ENCODE measurements around the gene HES5. TPM values are rescaled to one million over a fixed set of nuclear protein-coding genes. Genes with fewer than 3 reads are reported as not detected.
"Not testable (repeated sequence)": the region's sequence is repeated elsewhere in the genome, so short reads cannot be mapped to it uniquely, and the experiment has no call there.

The HES5 gene
- polyA plus RNA-seq, 1 donor (not counting 4 experiments of a cell fraction or from before 2014, with no cell fraction given) = 0.33 TPM

DNA sequence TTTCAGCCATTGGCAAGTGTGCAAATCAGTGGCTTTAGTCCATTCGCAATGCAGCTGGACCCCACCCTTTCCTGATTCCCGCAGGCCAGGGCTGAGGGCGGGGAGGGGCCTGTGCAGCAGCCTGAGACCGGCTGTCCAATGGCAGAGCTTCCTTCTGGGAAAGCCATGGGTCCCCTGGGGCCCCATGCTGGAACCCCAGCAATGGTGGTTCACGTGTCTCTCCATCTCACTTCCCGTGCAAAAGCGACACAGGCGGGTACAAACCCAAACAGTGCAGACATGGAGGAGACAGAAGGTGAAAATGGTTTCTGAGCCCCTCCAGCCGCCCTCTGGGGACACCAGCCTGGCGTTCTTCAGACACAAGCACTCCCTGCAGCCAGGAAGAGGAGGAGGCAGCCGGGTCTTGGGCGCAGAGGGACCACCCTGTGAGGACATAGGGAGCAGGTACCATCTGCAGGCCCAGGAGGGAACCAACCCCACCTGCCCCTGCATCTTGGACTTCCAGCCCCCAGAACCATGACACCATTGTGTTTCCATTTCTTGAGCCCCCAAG, 20.3 kb upstream of the HES5 start:
- H3K4me1 ChIP-seq (ENCODE audit: control insufficient read depth, extremely low read depth, insufficient read depth, low read length) = peaks cover 28% of the 10 kb centered on the region
- dilution Hi-C loops (cut with MboI; ENCODE audit: extremely low pct_ligation_motif_present, low sequenced_read_pairs) = not testable (repeated sequence)

DNA sequence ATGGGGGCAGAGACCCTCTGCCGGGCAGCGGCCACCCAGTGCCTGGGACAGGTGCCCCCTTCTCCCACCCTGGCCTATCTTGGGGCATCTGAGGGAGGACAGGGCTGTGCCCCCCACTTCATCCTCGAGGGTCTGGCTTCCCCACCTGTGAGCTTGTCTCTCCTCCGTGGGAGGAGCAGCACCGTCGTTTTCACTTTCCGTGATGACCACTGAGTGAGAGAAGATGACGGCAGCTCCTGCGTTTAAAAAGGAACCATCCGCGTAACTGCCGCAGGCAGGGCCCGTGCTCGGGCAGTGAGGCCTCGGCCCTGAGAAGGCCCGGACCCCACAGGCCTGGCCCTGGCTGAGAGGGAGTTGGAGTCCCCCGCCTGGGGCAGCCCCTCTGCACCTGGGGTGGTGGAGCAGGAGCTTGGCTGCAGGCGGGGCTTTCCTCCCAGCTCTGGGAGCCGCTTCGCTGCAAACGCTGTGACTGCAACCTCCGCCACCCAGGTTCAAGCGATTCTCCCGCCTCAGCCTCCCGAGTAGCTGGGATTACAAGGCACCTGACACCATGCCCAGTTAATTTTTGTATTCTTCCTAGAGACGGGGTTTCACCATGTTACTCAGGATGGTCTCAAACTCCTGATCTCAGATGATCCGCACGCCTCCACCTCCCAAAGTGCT, 19.4 kb upstream of the HES5 start:
- H3K4me3 ChIP-seq (ENCODE audit: control insufficient read depth in 2 of 3, extremely low read depth in 1 of 3, insufficient read depth in 2 of 3, low read depth in 1 of 3, low read length in 3 of 3); H3K9ac ChIP-seq (ENCODE audit: control insufficient read depth, extremely low read depth, insufficient read depth, low read length); H2AFZ ChIP-seq (ENCODE audit: control insufficient read depth, low read length); FAIRE-seq; H3K27ac ChIP-seq (ENCODE audit: control insufficient read depth, insufficient read depth, low read length); H3K9me1 ChIP-seq (ENCODE audit: control insufficient read depth, extremely low read depth, insufficient read depth, low read length); dilution Hi-C loops (cut with MboI; ENCODE audit: extremely low pct_ligation_motif_present, low sequenced_read_pairs); H3K4me2 ChIP-seq (ENCODE audit: control insufficient read depth, extremely low read depth, insufficient read depth, low read depth, low read length); H3K36me3 ChIP-seq (ENCODE audit: control insufficient read depth in 2 of 2, extremely low read depth in 1 of 2, insufficient read depth in 2 of 2, low read length in 2 of 2); H4K20me1 ChIP-seq (ENCODE audit: control insufficient read depth, extremely low read depth, insufficient read depth, low read length); DNase-seq (ENCODE audit: low read depth, low spot score); H3K27me3 ChIP-seq (ENCODE audit: control insufficient read depth, extremely low read depth, insufficient read depth, low read length); H3K79me2 ChIP-seq (ENCODE audit: control insufficient read depth, insufficient read depth, low read length); H3K9me3 ChIP-seq (ENCODE audit: control insufficient read depth, low read depth, low read length): not testable (repeated sequence)
- peaks cover 30% of the 10 kb centered on the region for H3K4me1 ChIP-seq (ENCODE audit: control insufficient read depth, extremely low read depth, insufficient read depth, low read length)

More for the DNA sequence above, 20.3 kb upstream of the HES5 start:
- not testable (repeated sequence) for FAIRE-seq; H3K4me2 ChIP-seq (ENCODE audit: control insufficient read depth, extremely low read depth, insufficient read depth, low read depth, low read length); H3K9ac ChIP-seq (ENCODE audit: control insufficient read depth, extremely low read depth, insufficient read depth, low read length); H3K27me3 ChIP-seq (ENCODE audit: control insufficient read depth, extremely low read depth, insufficient read depth, low read length); H3K36me3 ChIP-seq (ENCODE audit: control insufficient read depth in 2 of 2, extremely low read depth in 1 of 2, insufficient read depth in 2 of 2, low read length in 2 of 2); H3K9me1 ChIP-seq (ENCODE audit: control insufficient read depth, extremely low read depth, insufficient read depth, low read length); DNase-seq (ENCODE audit: low read depth, low spot score); H3K9me3 ChIP-seq (ENCODE audit: control insufficient read depth, low read depth, low read length); H4K20me1 ChIP-seq (ENCODE audit: control insufficient read depth, extremely low read depth, insufficient read depth, low read length); H2AFZ ChIP-seq (ENCODE audit: control insufficient read depth, low read length); H3K27ac ChIP-seq (ENCODE audit: control insufficient read depth, insufficient read depth, low read length); H3K4me3 ChIP-seq (ENCODE audit: control insufficient read depth in 2 of 3, extremely low read depth in 1 of 3, insufficient read depth in 2 of 3, low read depth in 1 of 3, low read length in 3 of 3); H3K79me2 ChIP-seq (ENCODE audit: control insufficient read depth, insufficient read depth, low read length)

DNA sequence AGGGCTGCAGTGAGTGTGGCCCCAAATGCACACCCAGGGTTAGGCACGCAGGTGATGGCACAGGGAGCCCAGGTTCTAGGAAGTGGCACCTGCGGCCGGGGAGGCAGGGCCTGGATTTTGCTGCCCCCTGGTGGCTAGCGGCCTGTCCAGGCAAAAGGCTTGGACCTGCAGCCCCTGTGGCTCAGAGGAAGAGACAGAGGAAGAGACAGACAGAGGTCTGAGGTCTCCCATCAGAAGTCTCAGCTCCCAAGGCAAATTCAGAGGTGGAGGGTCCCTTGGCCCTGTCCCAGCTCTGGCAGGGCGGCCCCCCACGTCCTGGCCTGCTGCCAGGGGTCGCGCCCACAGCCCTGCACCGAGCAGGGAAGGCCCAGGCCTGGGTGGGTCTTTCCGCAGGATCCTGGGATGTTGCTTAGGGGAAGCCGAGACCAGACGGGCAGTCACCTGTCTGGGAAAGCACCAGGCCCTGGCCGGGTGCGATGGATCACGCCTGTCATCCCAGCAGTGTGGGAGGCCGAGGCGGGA, 18.1 kb upstream of the HES5 start:
- no peaks in the 10 kb centered on the region for H3K27me3 ChIP-seq (ENCODE audit: control insufficient read depth, extremely low read depth, insufficient read depth, low read length)
- H3K9me3 ChIP-seq (ENCODE audit: control insufficient read depth, low read depth, low read length) = no peaks in the 10 kb centered on the region
- H3K36me3 ChIP-seq (ENCODE audit: control insufficient read depth in 2 of 2, extremely low read depth in 1 of 2, insufficient read depth in 2 of 2, low read length in 2 of 2) = no peaks in the 10 kb centered on the region
- H3K27ac ChIP-seq (ENCODE audit: control insufficient read depth, insufficient read depth, low read length) = peak overlapping the region; percentile 14
- no peaks in the 10 kb centered on the region for H3K9me1 ChIP-seq (ENCODE audit: control insufficient read depth, extremely low read depth, insufficient read depth, low read length)
- peaks cover 35% of the 10 kb centered on the region for H3K4me1 ChIP-seq (ENCODE audit: control insufficient read depth, extremely low read depth, insufficient read depth, low read length)
- H2AFZ ChIP-seq (ENCODE audit: control insufficient read depth, low read length) = no peak overlapping the region
- FAIRE-seq (peak; percentile 55), DNase-seq (ENCODE audit: low read depth, low spot score) (no peak)
- TF ChIP-seq EZH2 (IDR thresholded peaks at IDR 0.05; ENCODE audit: low read length) = no peak
- TF ChIP-seq, protein P1, sequence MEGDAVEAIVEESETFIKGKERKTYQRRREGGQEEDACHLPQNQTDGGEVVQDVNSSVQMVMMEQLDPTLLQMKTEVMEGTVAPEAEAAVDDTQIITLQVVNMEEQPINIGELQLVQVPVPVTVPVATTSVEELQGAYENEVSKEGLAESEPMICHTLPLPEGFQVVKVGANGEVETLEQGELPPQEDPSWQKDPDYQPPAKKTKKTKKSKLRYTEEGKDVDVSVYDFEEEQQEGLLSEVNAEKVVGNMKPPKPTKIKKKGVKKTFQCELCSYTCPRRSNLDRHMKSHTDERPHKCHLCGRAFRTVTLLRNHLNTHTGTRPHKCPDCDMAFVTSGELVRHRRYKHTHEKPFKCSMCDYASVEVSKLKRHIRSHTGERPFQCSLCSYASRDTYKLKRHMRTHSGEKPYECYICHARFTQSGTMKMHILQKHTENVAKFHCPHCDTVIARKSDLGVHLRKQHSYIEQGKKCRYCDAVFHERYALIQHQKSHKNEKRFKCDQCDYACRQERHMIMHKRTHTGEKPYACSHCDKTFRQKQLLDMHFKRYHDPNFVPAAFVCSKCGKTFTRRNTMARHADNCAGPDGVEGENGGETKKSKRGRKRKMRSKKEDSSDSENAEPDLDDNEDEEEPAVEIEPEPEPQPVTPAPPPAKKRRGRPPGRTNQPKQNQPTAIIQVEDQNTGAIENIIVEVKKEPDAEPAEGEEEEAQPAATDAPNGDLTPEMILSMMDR (optimal IDR thresholded peaks at IDR 0.05 in 1 of 3, IDR thresholded peaks at IDR 0.05 in 1 of 3, conservative IDR thresholded peaks at IDR 0.05 in 1 of 3; ENCODE audit: extremely low read depth in 1 of 3, insufficient read depth in 2 of 3, low read length in 3 of 3) = peak; percentile 87 to 97 (median 96)
- H3K9ac ChIP-seq (ENCODE audit: control insufficient read depth, extremely low read depth, insufficient read depth, low read length) = peak overlapping the region; percentile 47
- H3K79me2 ChIP-seq (ENCODE audit: control insufficient read depth, insufficient read depth, low read length) = no peaks in the 10 kb centered on the region
- dilution Hi-C loops (cut with MboI; ENCODE audit: extremely low pct_ligation_motif_present, low sequenced_read_pairs) = no loop called here
- H4K20me1 ChIP-seq (ENCODE audit: control insufficient read depth, extremely low read depth, insufficient read depth, low read length) = no peaks in the 10 kb centered on the region
- H3K4me3 ChIP-seq (ENCODE audit: control insufficient read depth in 2 of 3, extremely low read depth in 1 of 3, insufficient read depth in 2 of 3, low read depth in 1 of 3, low read length in 3 of 3) = peak overlapping the region in 1 of 3 experiments; percentile 68
- H3K4me2 ChIP-seq (ENCODE audit: control insufficient read depth, extremely low read depth, insufficient read depth, low read depth, low read length) = peak overlapping the region; percentile 82

Measured in keratinocyte (primary cell).